HG03378 (cell line): Measurements from ENCODE around the gene VPS33B.
"Not testable (repeated sequence)": the region's sequence is repeated elsewhere in the genome, so short reads cannot be mapped to it uniquely, and the experiment has no call there.

Experiments
- ATAC-seq: cut with Tn5 transposase; IDR thresholded peaks from one replicate; pipeline ENCODE4 v1.9.1; 2021; ENCODE audit warnings: mild to moderate bottlenecking, moderate library complexity; ENCODE audit not compliant: unreplicated experiment

The VPS33B gene

DNA sequence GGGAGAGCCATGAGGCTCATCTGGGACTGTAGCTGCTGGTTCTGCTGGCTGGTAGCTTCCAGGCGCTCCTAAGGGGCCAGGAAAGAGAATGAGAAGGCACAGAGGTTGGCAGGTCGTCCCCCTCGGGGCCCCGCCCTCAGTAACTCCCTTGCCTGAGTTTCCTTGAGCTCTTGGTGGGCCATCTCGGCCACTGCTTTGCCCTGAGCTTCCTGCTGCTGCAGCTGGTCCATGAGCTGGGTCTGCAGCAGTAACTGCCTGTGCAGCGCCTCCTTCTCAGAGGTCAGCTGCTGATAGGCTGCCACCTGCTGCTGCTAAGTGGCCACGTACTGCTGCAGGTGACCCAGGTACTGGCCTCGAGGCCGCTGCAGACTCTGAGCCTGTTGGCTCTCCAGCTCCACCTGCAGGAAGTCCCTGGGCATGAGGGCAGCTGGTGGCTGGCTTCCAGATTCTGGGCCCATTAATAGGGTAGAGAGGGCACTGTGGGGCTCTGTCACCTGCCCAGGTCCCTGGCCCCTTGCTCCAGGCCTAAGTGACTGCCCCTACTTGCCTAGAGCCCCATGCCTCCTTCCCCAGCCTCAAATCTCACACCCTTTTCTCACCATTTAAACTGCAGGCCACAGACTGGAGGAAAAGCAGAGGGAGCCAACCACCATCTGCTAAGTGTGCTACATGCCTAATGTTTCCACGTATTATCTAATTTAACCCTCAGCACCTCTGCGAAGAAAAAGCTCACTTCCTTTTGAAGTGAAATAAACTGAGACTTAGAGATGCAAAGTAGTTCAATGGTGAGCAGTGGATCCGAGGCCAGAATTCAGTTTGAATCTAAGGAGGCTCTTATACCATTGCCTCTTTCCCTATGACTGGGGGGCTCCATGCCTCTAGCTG lies 10.8 kb upstream of the VPS33B start:
- peak; percentile 50 for ATAC-seq

DNA sequence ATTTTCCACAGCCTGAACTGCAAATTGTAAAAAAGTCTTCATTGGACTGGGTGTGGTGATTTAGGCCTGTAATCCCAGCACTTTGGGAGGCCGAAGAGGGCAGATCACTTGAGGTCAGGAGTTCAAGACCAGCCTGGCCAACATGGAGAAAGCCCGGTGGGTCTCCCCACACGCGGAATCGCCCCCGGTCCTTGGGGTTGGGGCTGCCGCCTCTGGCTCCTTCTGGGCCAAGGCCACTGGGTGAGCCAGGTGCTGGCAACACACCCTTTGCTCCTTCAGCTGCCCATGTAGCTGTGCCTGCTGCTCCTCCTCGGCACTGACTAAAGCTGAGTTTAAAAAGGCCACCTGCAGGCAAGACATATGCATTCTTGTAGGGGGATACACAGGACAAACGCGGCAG lies 9.4 kb upstream of the VPS33B start:
- no peak for ATAC-seq

DNA sequence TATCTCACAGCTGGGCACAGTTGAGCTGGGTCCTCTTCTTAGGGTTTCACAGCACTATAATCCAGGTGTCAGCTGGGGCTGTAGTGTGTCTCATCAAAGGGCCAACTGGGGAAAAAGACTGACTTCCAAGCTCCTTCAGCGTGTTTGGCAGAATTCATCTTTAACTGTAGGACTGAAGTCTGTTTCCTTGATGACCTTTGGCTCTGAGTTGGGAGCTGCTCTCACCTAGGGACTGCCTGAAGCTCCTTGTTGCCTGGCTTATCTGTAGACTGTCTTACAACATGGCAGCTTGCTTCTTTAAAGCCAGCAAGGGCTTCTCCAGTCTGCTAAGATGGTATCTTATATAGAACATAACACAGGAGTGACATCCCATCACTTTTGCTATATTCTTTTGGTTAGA lies 5.3 kb upstream of the VPS33B start:
- ATAC-seq = no peak

DNA sequence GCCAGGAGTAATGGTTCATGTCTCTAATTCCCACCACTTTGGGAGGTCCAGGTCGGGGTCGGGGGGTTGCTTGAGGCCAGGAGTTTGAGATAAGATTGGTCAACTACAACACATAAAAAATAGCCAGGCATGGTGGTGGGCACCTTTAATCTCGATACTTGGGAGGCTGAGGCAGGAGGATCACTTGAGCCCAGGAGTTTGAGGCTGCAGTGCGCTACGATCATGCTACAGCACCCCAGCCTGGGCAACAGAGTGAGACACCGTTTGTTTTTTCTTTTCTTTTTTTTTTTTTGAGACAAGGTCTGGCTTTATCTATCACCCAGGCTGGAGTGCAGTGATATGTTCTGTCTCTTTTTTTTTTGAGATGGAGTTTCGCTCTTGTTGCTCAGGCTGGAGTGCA lies 1.3 kb upstream of the VPS33B start:
- no peak for ATAC-seq

DNA sequence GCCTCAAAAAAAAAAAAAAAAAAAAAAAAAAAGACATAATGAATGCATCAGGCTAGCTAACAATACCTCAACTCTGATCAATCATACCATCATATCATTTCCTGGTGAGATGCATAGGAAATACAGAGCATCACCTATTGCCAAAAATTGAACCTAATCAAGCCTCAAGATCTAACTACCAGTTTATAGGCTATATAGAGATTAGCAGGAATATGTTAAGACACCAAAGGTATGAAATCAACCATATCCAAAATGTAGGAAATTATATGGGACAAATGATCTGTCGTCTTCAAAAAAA lies 387 bp upstream of the VPS33B start:
- peak; percentile 21 for ATAC-seq

DNA sequence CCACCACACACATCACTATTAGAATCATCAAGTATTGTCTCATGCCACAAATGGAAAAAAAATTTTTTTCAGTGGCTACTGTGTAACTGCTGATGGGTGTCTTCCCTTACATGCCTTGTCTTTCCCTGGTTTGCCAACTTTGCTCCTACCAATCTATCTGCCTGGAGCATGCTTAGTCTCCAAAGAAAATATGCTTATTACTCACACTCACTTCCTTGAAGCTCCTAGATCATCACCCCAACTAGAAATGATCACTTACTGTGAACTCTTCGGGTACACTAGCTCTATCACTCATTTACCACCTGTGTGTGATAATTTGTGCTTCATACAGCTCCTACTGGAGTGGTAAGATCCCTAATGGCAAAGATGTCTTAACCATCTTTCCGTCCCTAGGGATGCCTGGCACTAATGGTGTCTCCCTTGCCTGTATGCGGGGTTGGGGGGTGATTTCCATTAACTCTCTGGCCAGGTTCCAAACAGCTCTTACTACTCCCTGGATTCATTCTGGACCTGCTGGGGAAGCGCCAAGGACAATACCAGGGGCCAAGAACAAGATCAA lies 799 bp downstream of the VPS33B start:
- peak; percentile 8 for ATAC-seq

DNA sequence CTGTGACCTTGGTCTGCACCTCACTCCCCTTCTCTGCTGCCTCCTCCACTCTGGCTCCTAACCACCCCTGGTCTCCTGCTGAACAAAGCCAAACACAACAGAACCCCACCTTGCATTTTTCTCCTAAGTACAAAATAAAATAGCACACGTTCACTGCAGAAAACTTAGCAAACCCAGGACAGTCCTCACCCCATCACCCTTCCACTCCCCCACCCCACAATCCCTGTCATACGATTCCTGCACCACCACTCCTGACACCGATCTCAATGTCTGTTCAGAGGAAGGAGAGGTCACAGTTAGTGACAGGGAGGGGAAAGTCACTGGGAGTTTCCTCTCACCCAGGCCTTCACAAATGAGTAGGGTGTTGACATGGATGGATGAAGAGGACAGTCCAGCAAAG lies 4.2 kb downstream of the VPS33B start:
- no peak for ATAC-seq

DNA sequence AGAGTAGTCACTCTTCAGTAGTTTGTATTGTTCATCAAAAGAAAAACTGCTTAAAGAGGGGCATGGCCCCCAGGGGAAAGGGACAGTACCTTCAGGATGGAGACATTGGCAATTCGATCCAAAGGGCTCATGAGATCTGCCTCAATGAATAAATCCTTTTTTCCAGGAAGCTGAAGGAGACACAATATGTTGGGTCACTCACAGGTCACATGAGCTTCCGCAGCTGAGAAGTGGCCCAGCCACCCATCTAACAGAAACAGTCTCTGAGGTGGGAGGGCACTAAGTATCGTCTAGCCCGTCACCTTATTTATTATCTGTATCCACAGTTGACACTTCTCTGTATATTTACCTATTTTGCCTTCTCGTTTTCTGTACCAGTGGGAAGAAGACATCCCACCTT lies 4.7 kb downstream of the VPS33B start:
- ATAC-seq = no peak

DNA sequence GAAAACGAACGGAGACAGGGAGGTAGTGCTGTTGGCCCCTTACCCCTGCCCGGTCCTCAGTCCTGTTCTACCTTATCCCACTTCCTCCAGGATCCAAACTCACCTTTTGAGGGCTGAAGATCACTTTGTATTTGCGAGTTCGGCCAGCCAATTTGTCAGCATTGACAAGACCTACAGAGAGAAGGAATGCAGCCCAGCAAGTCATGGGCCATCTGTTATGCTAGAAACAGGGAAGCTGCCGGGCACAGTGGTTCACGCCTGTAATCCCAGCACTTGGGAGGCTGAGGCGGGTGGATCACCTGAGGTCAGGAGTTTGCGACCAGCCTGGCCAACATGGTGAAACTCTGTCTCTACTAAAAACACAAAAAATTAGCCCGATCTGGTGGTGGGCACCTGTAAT lies 8.7 kb downstream of the VPS33B start:
- not testable (repeated sequence) for ATAC-seq

DNA sequence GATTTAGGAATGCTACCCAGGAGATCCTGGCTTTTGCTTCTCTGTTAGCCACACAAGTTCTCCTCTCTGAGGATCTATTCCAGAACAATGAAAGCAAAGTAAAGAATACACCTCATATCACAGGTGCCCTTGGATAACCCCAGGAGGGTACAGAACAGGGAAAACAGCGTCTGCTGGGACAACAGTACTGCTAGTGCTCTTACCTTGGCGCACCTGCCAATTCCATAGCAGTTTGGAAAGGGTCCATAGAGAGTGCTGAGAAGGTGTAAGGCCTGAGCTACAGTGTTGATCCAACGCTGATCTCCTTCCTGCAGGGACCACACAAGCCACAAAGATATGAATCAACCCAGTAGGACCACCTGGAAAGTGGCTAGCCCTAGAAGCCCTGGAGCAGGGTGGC lies 15.1 kb downstream of the VPS33B start:
- no peak for ATAC-seq

DNA sequence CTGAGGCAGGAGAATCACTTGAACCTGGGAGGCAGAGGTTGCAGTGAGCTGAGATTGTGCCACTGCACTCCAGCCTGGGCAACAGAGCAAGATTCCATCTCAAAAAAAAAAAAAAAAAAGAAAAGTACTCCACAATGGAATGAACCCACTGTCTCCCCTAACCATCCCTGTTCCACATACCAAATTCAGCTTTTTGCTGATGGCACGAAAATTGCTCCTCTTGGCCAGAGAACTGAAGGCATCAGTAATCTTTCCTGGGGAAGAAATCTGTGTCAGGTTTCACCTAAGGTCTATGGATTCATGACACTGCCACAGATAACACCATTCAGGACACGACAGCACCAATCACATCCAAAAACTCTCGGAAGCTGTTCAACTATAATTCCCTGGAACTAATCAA lies 21.2 kb downstream of the VPS33B start:
- ATAC-seq = no peak

DNA sequence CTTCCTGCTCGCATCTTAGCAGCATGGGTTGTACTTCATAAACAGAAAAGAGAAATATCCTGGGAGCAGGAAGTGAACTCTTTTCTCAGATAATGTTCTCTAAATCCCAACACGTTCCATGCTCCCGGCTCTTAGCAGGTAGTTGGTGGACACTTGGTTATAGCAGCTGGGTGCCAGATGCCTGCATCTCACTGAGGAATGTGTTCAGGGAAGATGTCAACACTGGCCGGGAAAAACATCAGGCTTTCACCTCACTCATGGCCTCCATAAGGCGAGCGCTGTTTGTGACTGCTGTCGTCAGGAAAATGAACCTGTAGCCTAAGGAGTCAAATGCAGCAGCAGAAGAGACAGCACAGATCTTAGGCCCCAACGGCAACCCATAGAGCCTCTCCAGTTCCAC lies 23.7 kb downstream of the VPS33B start:
- no peak for ATAC-seq

DNA sequence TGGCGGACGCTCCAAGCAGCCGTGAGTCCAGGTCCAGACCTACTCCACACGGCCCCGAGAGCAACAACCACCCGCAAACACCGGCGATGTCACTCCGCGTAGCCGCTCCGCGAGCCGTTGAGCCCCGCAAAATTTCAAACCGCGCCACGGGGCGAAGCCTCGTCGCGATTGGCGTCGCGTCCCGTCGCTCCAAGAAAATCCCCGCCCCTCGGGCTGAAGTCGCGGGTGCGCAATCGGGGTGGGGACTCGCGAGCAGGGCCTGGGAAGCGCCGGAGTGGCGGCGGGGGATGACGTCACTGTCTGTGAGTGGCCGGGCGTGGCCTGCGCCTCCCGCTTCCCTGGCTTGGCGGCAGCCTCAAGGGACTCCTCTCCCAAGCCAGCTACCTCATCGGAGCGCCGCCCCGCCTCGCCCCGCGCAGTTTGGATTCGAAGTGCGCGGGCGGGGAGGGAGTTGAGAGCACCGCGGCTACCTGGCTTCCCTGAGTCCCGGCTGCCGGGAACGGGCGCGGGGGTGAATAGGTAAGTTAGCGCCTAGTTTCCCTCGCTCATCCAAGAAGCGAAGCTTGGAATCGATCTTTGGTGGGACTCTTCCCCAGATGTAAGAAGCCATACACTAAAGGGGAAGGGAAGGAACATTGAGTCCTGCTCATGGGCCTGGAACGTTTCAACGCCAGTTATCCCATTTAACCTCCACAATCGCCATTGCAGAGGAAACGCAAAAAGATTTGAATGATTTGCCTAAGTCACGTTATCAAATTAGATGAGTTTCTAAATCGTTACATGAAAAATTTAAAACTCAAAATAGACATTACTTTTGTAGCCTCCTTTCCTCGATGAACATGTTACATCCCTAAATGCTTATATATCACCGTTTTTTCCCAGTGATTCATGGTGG lies 27.7 kb downstream of the VPS33B start, which contains the start of gene PRC1:
Gene PRC1 (minus strand): TSS at position 119 of the 895 bp plus-strand sequence. CDS start 118 bp downstream, at position 1.
- ATAC-seq = peak; percentile 84

DNA sequence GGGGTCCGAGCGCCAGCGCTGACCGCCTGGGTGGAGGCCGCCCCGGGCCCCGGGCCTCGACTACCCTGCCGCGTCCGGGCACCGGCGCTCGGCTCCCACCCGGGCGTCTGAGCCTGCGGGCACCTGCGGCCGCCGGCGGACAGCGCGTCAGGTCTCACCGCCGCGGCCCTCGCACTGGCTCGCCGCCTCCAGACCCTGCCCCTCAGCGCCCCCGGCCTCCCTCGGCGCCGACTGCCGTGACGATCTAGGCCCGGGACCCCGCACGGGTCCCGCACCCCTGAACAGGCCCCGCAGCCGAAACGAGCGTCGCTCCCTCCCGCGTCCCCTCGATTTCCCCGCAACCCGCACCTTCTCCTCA lies 28.4 kb downstream of the VPS33B start:
- ATAC-seq = no peak

DNA sequence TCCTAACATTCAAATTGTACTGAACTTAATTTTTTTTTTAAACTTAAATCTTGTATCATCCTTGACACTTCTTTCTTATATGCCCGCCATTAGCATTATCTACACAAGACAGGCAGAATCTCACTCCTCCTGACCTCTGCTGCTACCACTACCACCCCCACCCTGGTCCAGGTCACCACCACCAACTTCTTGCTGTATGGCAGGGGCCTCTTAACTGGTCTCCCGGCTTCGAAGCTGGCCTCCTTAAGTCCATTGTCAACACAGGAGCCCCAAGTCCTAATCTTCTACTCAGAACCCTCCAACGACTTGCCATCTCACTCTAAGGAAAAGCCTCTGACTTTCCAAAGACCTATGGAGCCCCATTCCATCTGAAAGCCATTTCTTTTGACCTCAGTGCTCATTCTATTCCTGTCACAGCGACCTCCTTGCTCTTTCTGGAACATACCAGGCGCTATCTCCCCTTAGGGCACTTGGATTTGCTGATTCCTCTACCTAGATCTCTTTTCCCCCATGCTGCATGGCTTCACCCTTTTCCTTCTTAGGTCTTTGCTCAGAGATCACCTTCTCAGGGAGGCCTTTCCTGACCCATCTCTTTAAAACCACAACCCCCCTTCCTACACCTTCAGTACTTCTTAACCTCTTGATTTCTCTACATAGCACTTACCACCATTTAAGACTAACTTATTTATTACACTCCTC lies 30.7 kb downstream of the VPS33B start:
- ATAC-seq = no peak

DNA sequence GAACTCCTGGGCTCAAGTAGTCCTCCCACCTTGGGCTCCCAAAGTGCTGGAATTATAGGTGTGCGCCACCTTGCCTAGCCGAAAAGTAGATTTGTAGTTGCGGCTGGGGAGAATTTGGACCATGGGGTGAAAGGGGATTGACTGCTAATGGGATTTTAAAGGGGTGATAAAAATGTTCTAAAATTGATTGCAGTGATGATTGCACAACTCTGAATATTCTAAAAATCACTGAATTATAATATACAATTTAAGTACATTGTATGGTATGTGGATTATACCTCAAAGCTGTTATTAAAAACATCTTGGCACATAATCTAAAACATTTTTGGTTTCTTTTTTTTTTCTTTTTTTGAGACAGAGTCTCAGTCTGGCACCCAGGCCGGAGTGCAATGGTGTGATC lies 31.9 kb downstream of the VPS33B start:
- no peak for ATAC-seq

DNA sequence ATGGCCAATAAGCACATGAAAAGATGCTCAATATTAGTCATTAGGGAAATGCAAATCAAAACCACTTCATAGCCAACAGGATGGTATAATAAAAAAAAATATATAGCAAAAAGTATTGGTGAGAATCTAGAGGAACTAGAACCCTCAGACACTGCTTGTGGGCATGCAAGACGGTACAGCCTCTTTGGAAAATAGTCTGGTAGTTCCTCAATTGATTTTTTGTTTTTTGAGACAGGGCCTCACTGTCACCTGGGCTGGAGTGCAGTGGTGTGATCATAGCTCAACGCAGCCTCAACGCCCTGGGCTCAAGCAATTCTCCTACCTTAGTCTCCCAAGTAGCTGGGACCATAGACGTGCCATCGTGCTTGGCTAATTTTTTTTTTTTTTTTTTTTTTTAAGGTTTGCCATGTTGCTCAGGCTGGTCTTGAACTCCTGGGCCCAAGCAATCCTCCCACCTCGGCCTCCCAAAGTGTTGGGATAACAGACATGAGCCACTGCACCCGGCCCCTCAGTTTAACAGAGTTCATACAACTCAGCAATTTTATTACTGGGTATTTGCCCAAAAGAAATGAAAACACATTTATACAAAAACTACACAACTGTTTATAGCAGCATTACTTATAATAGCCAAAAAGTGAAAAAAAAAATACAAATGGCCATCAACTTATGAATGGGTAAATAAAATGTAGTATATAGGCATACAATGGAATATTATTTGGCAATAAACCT lies 33.2 kb downstream of the VPS33B start:
- ATAC-seq = no peak

DNA sequence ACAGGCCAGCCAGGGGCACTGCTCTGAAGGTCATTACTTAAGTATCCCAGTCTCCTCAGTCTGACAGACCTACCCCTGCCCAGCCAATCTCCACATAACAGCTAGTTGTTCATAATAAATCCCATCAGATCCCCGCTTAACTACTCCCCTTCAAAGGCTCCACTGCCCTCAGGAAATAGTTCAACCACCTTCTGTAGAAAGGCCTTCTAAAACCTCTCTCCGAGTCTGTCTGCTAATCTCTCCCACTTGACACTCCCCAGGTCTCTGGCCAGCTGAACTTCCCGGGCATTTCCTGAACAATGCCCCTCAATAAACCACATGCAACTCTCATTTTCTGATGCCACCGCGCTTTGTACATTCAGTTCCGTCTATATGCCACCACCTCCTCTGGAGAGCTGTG lies 34.1 kb downstream of the VPS33B start:
- no peak for ATAC-seq

DNA sequence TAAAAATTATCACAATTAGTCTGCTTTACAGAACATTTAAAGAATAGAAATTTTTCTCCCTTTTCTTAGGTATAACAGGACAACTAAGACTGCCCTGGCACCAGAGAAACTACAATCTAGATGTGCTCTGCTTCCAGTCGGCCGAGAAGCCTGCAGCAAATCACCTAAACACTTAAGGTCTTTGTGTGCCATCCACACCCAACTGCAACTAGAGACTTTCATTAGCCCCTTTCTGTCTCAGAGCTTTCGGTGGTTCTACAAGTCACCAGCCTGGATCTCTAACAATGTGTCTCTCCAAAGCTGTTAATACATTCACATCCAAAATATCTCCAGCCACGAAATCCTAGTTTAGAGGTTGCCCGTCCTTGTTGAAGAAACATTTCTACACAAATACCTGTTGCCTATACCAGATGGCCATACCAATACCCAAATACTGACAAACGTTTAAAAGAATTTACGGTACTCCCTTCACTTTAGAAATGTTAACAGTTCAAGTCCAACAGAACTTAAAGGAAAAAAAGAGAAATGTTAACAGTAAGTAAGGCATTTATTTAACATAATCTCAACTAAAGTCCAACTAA lies 34.7 kb downstream of the VPS33B start:
- ATAC-seq = no peak
